PC-3 (cell line): ENCODE measurements around the gene RNASE9. TPM values are rescaled to one million over a fixed set of nuclear protein-coding genes. Genes with fewer than 3 reads are reported as not detected.

Source experiments
- ATAC-seq: fragments of 200-7000 bp; cut with Tn5 transposase; 2 replicates; pipeline ENCODE4 v1.9.1; 2020; ENCODE audit warnings: mild to moderate bottlenecking, moderate library complexity
- BruUV-seq: library from RNA; stranded (reverse); fragments of 400-500 nt; replicated peaks from 2 replicates; lab custom pipeline; 2021; lab: Mats Ljungman, UMichigan
- CTCF ChIA-PET: fragments of 300-600 bp; sonication (Branson Sonifier 250); formaldehyde crosslinking; loops from one replicate; lab custom pipeline; 2022; ENCODE audit warnings: antibody characterized with exemption; lab: Charles Lee
- POLR2A ChIA-PET: fragments of 300-600 bp; sonication (Branson Sonifier 250); formaldehyde crosslinking; loops from one replicate; lab custom pipeline; 2022; ENCODE audit warnings: antibody characterized with exemption; ENCODE audit not compliant: unreplicated experiment; lab: Charles Lee
- DNase-seq: peaks from one replicate; pipeline ENCODE4 v3.0.0-alpha.2; 2015
- H2AFZ ChIP-seq: fragments of 300-600 bp; sonication (generic); 2 replicates; pipeline ENCODE4 v1.6.0; 2016; ENCODE audit warnings: antibody characterized with exemption, low read length
- H3F3A ChIP-seq: fragments of 300-600 bp; sonication (generic); one replicate; pipeline ENCODE4 v1.6.0; 2017; ENCODE audit warnings: antibody characterized with exemption, low read length, control low read depth, mild to moderate bottlenecking; ENCODE audit not compliant: unreplicated experiment
- H3K27ac ChIP-seq: fragments of 300-600 bp; sonication (generic); 2 replicates; pipeline ENCODE4 v1.5.1; 2016; ENCODE audit warnings: mild to moderate bottlenecking, low read length
- H3K27me3 ChIP-seq: fragments of 300-600 bp; sonication (generic); 2 replicates; pipeline ENCODE4 v1.6.1; 2016; ENCODE audit warnings: low read length, mixed read lengths
- H3K36me3 ChIP-seq: fragments of 300-600 bp; sonication (generic); 2 replicates; pipeline ENCODE4 v1.6.1; 2016; ENCODE audit warnings: low read depth, mixed run types, low read length, mixed read lengths
- H3K4me1 ChIP-seq: fragments of 300-600 bp; sonication (generic); 2 replicates; pipeline ENCODE4 v1.5.1; 2016; ENCODE audit warnings: low read length; ENCODE audit not compliant: insufficient read depth
- H3K4me2 ChIP-seq: fragments of 300-600 bp; sonication (generic); 2 replicates; pipeline ENCODE4 v1.6.0; 2016; ENCODE audit warnings: low read length
- H3K4me3 ChIP-seq: fragments of 300-600 bp; sonication (generic); 2 replicates; pipeline ENCODE4 v1.5.1; 2016; ENCODE audit warnings: mild to moderate bottlenecking, low read length, mixed read lengths
- H3K79me2 ChIP-seq: fragments of 300-600 bp; sonication (generic); 2 replicates; pipeline ENCODE4 v1.6.1; 2017; ENCODE audit warnings: low read length, mixed read lengths
- H3K9ac ChIP-seq: fragments of 300-600 bp; sonication (generic); 2 replicates; pipeline ENCODE4 v1.6.0; 2016; ENCODE audit warnings: mild to moderate bottlenecking, low read length
- H3K9me2 ChIP-seq: fragments of 300-600 bp; sonication (generic); replicated peaks from 2 replicates; pipeline ENCODE4 v1.6.1; 2016; ENCODE audit warnings: mixed run types, low read length, mixed read lengths
- H3K9me3 ChIP-seq: fragments of 300-600 bp; sonication (generic); 2 replicates; pipeline ENCODE4 v1.6.1; 2016; ENCODE audit warnings: low read length, mixed read lengths
- H4K20me1 ChIP-seq: fragments of 300-600 bp; sonication (generic); 2 replicates; pipeline ENCODE4 v1.6.1; 2016; ENCODE audit warnings: low read length, mixed read lengths
- EZH2 ChIP-seq: fragments of 300-600 bp; sonication (generic); IDR thresholded peaks from one replicate; pipeline ENCODE4 v1.6.1; 2017; ENCODE audit warnings: antibody characterized with exemption, mild to moderate bottlenecking, low read length; ENCODE audit not compliant: unreplicated experiment
- EZH2phosphoT487 ChIP-seq: fragments of 300-600 bp; sonication (generic); IDR thresholded peaks from 2 replicates; pipeline ENCODE4 v1.6.1; 2018; ENCODE audit warnings: mild to moderate bottlenecking, antibody characterized with exemption, low read length, borderline replicate concordance
- intact Hi-C: fragments of 100-400 bp; cut with micrococcal nuclease; formaldehyde crosslinking; loops from 2 replicates; pipeline ENCODE4 v1.9.0; 2023
- total RNA-seq: library from RNA; depleted of rRNA; stranded (reverse); fragments of >200 nt; gene quantifications from 2 replicates; pipeline ENCODE4 v1.2.3, GENCODE V29; 2014
- TF ChIP-seq, protein P1 (sequence below): fragments of 300-600 bp; sonication (generic); conservative IDR thresholded peaks from 2 replicates; pipeline ENCODE4 v1.5.1; 2017; ENCODE audit warnings: antibody characterized with exemption, low read depth, mild to moderate bottlenecking, low read length

Gene RNASE9
- total RNA-seq, 1 experiment from 2014 or later: not detected

DNA sequence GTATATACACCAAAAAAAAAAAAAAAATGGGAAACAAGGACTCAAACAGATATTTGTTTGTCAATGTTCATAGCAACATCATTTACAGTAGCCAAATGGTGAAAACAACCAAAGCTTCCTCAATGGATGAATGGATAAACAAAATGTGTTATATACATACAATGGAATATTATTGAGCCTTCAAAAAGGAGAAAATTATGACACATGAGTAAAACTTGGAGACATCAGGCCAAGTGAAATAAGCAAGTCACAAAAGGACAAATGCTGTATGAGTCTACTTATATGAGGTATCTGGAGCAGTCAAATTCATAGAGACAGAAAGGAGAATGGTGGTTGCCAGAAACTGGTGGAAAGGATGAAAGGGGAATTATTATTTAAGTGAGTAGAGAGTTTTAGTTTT, 7.8 kb downstream of the RNASE9 start:
- no peaks in the 10 kb centered on the region for H3K4me1 ChIP-seq
- no peaks in the 10 kb centered on the region for H3K9me3 ChIP-seq
- H3F3A ChIP-seq: no peaks in the 10 kb centered on the region
- ChIA-PET CTCF (no interaction called here), POLR2A (no interaction called here)
- H3K27me3 ChIP-seq: peaks cover 71% of the 10 kb centered on the region
- H3K4me3 ChIP-seq: no peak overlapping the region
- ATAC-seq: no peak
- intact Hi-C loops: no loop called here
- no peak overlapping the region for H3K9ac ChIP-seq
- H3K27ac ChIP-seq: no peak overlapping the region
- BruUV-seq: no TSS peak
- H3K9me2 ChIP-seq: no peaks in the 10 kb centered on the region
- no peak overlapping the region for H2AFZ ChIP-seq
- no peaks in the 10 kb centered on the region for H3K79me2 ChIP-seq
- H4K20me1 ChIP-seq: no peaks in the 10 kb centered on the region
- no peak overlapping the region for H3K4me2 ChIP-seq
- H3K36me3 ChIP-seq: no peaks in the 10 kb centered on the region
- TF ChIP-seq EZH2 (no peak), EZH2phosphoT487 (no peak)
- TF ChIP-seq, protein P1, sequence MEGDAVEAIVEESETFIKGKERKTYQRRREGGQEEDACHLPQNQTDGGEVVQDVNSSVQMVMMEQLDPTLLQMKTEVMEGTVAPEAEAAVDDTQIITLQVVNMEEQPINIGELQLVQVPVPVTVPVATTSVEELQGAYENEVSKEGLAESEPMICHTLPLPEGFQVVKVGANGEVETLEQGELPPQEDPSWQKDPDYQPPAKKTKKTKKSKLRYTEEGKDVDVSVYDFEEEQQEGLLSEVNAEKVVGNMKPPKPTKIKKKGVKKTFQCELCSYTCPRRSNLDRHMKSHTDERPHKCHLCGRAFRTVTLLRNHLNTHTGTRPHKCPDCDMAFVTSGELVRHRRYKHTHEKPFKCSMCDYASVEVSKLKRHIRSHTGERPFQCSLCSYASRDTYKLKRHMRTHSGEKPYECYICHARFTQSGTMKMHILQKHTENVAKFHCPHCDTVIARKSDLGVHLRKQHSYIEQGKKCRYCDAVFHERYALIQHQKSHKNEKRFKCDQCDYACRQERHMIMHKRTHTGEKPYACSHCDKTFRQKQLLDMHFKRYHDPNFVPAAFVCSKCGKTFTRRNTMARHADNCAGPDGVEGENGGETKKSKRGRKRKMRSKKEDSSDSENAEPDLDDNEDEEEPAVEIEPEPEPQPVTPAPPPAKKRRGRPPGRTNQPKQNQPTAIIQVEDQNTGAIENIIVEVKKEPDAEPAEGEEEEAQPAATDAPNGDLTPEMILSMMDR: no peak
- DNase-seq: no peak

DNA sequence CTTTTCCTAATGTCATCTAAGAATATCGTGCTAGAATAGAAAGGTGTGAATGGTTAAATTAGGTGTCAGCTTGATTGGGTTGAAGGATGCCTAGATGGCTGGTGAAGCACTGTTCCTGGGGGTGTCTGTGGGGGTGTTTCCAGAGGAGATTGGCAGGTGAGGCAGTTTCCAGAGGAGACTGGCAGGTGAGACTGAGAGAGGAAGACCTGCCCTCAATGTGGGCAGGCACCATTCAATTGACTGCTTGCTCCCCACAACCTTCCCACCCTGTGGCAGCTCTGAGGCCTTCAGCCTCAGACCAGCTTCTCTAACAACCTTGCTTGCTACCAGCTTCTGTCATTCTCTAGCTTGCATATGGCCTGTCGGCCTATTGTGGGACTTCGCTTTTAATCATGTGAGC, 9.2 kb downstream of the RNASE9 start:
- no peaks in the 10 kb centered on the region for H3K4me1 ChIP-seq
- intact Hi-C loops: no loop called here
- TF ChIP-seq, protein P1: no peak
- TF ChIP-seq EZH2phosphoT487 (no peak), EZH2 (no peak)
- H3K27me3 ChIP-seq: peaks cover 79% of the 10 kb centered on the region
- no peaks in the 10 kb centered on the region for H3K36me3 ChIP-seq
- no peak overlapping the region for H3K27ac ChIP-seq
- no peak for ATAC-seq
- DNase-seq: no peak
- no peaks in the 10 kb centered on the region for H3K9me2 ChIP-seq
- no peaks in the 10 kb centered on the region for H4K20me1 ChIP-seq
- no peak overlapping the region for H3K9ac ChIP-seq
- no peak overlapping the region for H3K4me2 ChIP-seq
- POLR2A ChIA-PET: no interaction called here
- no peak overlapping the region for H3K4me3 ChIP-seq
- BruUV-seq: no TSS peak
- no peaks in the 10 kb centered on the region for H3K79me2 ChIP-seq
- H3F3A ChIP-seq: no peaks in the 10 kb centered on the region
- H3K9me3 ChIP-seq: no peaks in the 10 kb centered on the region
- CTCF ChIA-PET: no interaction called here
- no peak overlapping the region for H2AFZ ChIP-seq

DNA sequence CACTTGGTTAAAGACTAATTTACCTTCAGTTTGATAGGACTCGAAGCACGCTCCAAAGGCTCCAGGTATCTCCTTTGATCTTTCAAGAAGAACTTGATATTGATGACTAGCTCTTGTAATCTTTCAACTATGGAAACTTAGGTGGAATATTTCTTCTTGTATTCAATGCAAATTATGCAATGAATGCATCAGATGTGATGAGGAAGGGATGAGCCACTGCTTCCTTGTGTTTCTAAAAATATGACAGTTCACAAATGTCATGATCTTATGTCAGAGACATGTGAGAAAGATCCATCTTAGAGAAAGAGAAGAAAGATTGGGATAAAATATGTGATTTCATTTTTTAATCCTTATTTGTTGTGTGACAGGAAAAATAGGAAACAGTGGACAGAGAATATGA, 9.9 kb downstream of the RNASE9 start:
- TF ChIP-seq EZH2phosphoT487 (no peak), EZH2 (no peak)
- TF ChIP-seq, protein P1: no peak
- Histone ChIP-seq H3K9me2 (no peaks in the 10 kb centered on the region), H3K4me2 (no peak overlapping the region), H3K36me3 (no peaks in the 10 kb centered on the region), H3K4me3 (no peak overlapping the region), H3K9me3 (no peaks in the 10 kb centered on the region), H3K27ac (no peak overlapping the region), H2AFZ (no peak overlapping the region), H3K27me3 (peaks cover 79% of the 10 kb centered on the region), H4K20me1 (no peaks in the 10 kb centered on the region), H3K4me1 (no peaks in the 10 kb centered on the region), H3F3A (no peaks in the 10 kb centered on the region), H3K9ac (no peak overlapping the region), H3K79me2 (no peaks in the 10 kb centered on the region)
- no TSS peak for BruUV-seq
- ChIA-PET CTCF (no interaction called here), POLR2A (no interaction called here)
- no peak for ATAC-seq
- intact Hi-C loops: no loop called here
- no peak for DNase-seq
